B cell (primary cell): Measurements from ENCODE around the gene SIRPG.

Source experiments
- CTCF ChIP-seq: fragments of 200-600 bp; IDR thresholded peaks from one replicate; pipeline ENCODE4 v1.8.0; 2022; ENCODE audit warnings: antibody characterized with exemption, mild to moderate bottlenecking
- EZH2 ChIP-seq: IDR thresholded peaks from 2 replicates; pipeline ENCODE4 v1.6.1; 2012; ENCODE audit warnings: borderline replicate concordance, low read depth, mild to moderate bottlenecking, moderate library complexity, low read length; ENCODE audit not compliant: insufficient read depth, poor library complexity, severe bottlenecking

DNA sequence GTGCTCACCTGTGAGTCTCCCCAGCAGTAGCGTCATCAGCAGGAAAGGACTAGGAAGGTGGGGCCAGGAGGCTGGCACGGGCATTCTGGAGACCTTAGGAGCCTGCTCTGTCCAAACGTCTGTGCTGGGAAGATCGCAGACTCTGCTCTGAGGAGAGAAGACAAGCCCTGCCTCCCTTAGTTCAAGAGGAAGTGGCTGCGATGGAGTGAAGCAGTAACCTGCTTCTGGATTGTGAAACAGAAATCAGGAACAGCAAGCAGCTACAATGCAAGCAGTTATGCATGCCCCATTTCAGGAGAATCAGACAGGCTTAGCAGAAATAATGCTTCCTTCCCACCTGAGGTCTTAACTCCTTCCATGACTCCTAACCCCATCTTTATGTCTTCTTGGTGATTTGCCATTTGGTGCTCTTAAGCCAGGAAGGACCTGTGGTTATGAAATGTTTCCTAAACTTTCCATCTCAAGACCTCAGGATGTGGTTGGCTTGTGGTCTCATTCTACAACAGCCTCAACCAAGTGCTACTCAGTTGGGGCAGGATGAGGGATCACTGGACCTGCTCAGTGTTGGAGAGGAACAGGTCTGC lies 37.6 kb downstream of the SIRPG start, which contains the start of gene SIRPB1:
- no peak for TF ChIP-seq EZH2
- no peak for TF ChIP-seq CTCF
